ENCODE results near the gene RABGGTA. TPM values are rescaled to one million over a fixed set of nuclear protein-coding genes. Genes with fewer than 3 reads are reported as not detected.

The RABGGTA gene
- total RNA-seq, 6 experiments from 2014 or later: 25.4 to 31.4 (median 27.3) TPM

DNA sequence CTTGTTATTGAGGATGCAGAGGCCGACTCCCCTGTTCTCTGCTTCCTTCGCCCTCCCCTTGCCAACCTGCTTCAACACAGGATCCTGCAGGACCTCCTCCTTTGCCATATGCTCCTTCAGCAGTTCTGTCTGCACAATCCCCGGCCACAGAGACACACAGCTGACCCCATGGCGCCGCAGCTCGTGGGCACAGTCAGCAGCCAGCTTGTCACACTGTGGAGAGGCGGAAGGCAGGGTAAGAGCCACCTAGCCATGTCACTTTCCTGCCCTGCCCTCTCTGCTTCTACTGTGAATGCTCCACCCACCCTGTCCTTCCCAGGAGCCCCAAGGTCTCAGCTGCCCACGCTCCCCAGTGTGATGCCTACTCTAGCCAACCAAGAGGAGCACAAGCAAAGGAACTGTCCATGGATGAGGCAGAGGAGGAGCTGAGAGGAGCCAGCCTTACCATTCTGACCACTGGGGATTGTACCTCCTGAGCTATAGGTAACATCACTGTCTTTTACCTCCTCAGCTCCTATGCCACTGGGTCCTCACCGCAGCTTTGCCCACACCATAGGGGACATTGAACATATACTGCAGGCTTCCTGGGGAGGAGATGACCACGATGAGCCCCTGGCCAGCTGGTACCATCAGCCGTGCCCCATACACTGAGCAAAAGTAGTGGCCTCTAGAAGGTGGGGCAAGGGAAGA is 20.9 kb upstream of the RABGGTA start:
- no peak overlapping the region for H3K4me3 Mint-ChIP-seq

DNA sequence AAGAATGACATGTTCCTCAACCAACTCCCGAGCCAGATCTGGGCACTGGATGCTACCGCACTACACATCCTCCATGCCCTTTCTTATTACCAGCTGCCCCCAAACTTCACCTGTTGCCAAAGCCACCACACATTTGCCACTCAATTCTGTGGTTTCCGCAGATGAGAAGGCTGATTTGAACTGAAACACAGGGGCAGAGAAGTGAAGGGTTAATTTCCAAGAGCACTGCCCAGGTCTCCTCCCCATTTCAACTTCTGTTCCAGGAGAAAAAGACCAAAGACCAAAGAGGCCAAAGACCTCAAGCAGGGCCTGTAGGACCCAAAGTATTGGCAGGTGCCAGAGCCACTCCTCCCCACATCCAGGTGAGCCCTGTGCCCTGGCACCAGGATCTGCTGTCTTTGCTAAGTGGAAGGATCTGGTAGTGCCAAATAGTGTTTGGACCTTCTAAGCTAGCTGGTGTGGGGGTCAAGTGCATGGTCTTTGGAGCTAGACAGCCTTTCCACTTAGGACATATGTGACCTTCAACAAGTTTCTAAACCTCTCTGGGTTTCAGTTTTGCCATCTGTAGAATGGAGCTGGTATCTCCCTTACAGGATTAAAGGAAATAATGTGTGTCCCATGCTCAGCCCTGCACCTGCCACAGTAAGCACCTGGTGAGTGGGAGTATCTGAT is 20.2 kb upstream of the RABGGTA start:
- Mint-ChIP-seq H3K4me3 (no peak overlapping the region), H3K36me3 (ENCODE audit: low read depth) (peaks cover 14% of the 10 kb centered on the region), H3K9me3 (no peaks in the 10 kb centered on the region), H3K27ac (no peak overlapping the region), H3K4me1 (ENCODE audit: low read depth) (peaks cover 7% of the 10 kb centered on the region), H3K27me3 (ENCODE audit: insufficient read depth) (peaks cover 2% of the 10 kb centered on the region; the same call in 1 of the 2 replicates)
- TF ChIP-seq, protein P1, sequence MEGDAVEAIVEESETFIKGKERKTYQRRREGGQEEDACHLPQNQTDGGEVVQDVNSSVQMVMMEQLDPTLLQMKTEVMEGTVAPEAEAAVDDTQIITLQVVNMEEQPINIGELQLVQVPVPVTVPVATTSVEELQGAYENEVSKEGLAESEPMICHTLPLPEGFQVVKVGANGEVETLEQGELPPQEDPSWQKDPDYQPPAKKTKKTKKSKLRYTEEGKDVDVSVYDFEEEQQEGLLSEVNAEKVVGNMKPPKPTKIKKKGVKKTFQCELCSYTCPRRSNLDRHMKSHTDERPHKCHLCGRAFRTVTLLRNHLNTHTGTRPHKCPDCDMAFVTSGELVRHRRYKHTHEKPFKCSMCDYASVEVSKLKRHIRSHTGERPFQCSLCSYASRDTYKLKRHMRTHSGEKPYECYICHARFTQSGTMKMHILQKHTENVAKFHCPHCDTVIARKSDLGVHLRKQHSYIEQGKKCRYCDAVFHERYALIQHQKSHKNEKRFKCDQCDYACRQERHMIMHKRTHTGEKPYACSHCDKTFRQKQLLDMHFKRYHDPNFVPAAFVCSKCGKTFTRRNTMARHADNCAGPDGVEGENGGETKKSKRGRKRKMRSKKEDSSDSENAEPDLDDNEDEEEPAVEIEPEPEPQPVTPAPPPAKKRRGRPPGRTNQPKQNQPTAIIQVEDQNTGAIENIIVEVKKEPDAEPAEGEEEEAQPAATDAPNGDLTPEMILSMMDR (IDR thresholded peaks at IDR 0.05): no peak
- DNase-seq: no peak

More for the DNA sequence above, 20.9 kb upstream of the RABGGTA start:
- Mint-ChIP-seq H3K4me1 (ENCODE audit: low read depth) (peaks cover 14% of the 10 kb centered on the region), H3K27me3 (ENCODE audit: insufficient read depth) (peaks cover 2% of the 10 kb centered on the region; the same call in 1 of the 2 replicates), H3K9me3 (no peaks in the 10 kb centered on the region), H3K27ac (no peak overlapping the region), H3K36me3 (ENCODE audit: low read depth) (peaks cover 15% of the 10 kb centered on the region)
- DNase-seq: no peak
- TF ChIP-seq, protein P1 (IDR thresholded peaks at IDR 0.05): no peak

DNA sequence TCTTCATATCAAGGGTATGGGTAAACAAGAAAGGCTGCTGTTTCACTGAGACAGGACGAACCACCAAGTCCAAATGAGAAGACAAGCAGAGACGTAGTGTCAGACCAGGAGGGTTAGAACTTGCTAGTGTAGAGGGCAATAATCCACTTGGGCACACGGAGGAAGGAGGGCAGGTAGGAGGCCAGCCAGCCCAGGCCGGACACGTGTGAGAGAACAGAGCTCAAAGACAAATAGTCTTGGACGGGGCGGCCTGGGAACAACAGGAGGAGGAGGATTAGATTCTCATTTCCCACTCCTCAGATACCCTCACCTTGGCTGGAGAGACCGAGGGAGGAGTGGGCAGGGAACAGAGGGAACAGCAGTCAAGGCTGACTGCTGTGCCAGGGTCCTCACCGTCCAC is 19.3 kb upstream of the RABGGTA start:
- no peaks in the 10 kb centered on the region for H3K9me3 Mint-ChIP-seq

DNA sequence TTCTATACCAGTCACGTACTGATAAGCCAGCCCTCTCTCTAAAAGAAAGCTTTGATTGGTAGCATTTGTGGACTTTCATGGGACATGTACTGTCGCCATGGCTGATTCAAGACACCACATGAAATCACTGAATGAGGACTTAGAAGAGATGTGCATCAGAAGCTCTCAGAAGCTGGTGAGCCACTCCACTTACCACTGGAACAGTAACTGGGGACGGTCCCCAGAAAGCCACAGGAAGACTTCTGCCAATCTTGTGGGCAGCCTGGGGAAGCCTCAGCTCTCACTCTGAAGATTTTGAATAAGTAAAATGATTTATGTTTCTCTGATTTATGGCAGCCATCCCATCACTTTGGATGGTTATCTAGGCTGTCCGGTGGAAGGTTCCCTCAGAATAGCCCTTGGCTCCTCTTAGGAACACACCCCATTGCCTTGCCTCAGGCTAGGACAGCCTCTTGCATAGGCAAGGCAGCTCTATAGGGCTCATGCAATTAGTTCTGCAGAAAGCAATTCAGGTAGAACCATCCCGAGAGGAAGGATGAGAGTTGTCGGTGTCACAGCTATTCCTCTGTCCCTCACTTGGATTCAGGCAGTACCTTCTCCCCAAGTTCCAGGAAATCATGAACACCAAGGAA is 18.4 kb upstream of the RABGGTA start:
- peaks cover 2% of the 10 kb centered on the region; the same call in 1 of the 2 replicates for H3K27me3 Mint-ChIP-seq (ENCODE audit: insufficient read depth)
- no peak overlapping the region for H3K4me3 Mint-ChIP-seq
- no peaks in the 10 kb centered on the region for H3K9me3 Mint-ChIP-seq
- TF ChIP-seq, protein P1 (IDR thresholded peaks at IDR 0.05): no peak
- no peak for DNase-seq
- peaks cover 7% of the 10 kb centered on the region; the same call in 1 of the 2 replicates for H3K36me3 Mint-ChIP-seq (ENCODE audit: low read depth)
- peaks cover 6% of the 10 kb centered on the region; the same call in 1 of the 2 replicates for H3K4me1 Mint-ChIP-seq (ENCODE audit: low read depth)
- H3K27ac Mint-ChIP-seq: no peak overlapping the region

More for the DNA sequence above, 19.3 kb upstream of the RABGGTA start:
- Mint-ChIP-seq H3K36me3 (ENCODE audit: low read depth) (peaks cover 7% of the 10 kb centered on the region; the same call in 1 of the 2 replicates), H3K4me3 (no peak overlapping the region), H3K4me1 (ENCODE audit: low read depth) (no peaks in the 10 kb centered on the region), H3K27ac (no peak overlapping the region), H3K27me3 (ENCODE audit: insufficient read depth) (peaks cover 2% of the 10 kb centered on the region; the same call in 1 of the 2 replicates)
- DNase-seq: no peak
- TF ChIP-seq, protein P1 (IDR thresholded peaks at IDR 0.05): no peak

DNA sequence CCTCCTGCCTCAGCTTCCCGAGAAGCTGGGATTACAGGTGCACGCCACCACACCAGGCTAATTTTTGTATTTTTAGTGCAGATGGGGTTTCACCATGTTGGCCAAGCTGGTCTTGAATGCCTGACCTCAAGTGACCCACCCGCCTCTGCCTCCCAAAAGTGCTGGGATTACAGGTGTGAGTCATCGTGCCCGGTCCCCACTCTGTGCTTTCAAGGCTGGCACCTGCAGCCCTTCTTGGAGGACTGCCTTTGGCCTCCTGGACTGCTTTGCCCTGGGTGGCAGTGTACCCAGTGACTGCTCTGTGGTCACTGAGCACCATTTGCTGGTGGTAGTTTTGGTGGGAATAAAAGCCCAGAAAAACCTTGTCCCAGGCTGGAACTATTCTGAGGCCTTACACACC is 15.6 kb upstream of the RABGGTA start:
- peaks cover under 1% of the 10 kb centered on the region; the same call in 1 of the 2 replicates for H3K27me3 Mint-ChIP-seq (ENCODE audit: insufficient read depth)
- no peak overlapping the region for H3K4me3 Mint-ChIP-seq
- TF ChIP-seq, protein P1 (IDR thresholded peaks at IDR 0.05): no peak
- H3K27ac Mint-ChIP-seq: no peak overlapping the region
- H3K36me3 Mint-ChIP-seq (ENCODE audit: low read depth): peaks cover 7% of the 10 kb centered on the region; the same call in 1 of the 2 replicates
- DNase-seq: no peak
- H3K4me1 Mint-ChIP-seq (ENCODE audit: low read depth): peaks cover 6% of the 10 kb centered on the region; the same call in 1 of the 2 replicates
- no peaks in the 10 kb centered on the region for H3K9me3 Mint-ChIP-seq
